HFF-Myc (cell line): Measurements from ENCODE around the gene CCDC148.

Experiments
- DNase-seq: peaks from one replicate; pipeline ENCODE4 v3.0.0-alpha.2; 2011; ENCODE audit warnings: low read depth; ENCODE audit errors: extremely low read depth
- H3K4me3 ChIP-seq: replicated peaks from 2 replicates; pipeline ENCODE4 v1.5.1; 2011; ENCODE audit warnings: low read depth, mild to moderate bottlenecking, control low read depth, low read length
- TF ChIP-seq, protein P1 (sequence below): IDR thresholded peaks from 2 replicates; pipeline ENCODE4 v1.5.1; 2012; ENCODE audit warnings: mild to moderate bottlenecking, low read depth, low read length, control low read depth; ENCODE audit errors: missing control alignments

Gene CCDC148

GRCh38 chr2:158498749-158499136 is 42.2 kb upstream of the CCDC148 start:
- H3K4me3 ChIP-seq, result no peak overlapping the region
- TF ChIP-seq, protein P1, sequence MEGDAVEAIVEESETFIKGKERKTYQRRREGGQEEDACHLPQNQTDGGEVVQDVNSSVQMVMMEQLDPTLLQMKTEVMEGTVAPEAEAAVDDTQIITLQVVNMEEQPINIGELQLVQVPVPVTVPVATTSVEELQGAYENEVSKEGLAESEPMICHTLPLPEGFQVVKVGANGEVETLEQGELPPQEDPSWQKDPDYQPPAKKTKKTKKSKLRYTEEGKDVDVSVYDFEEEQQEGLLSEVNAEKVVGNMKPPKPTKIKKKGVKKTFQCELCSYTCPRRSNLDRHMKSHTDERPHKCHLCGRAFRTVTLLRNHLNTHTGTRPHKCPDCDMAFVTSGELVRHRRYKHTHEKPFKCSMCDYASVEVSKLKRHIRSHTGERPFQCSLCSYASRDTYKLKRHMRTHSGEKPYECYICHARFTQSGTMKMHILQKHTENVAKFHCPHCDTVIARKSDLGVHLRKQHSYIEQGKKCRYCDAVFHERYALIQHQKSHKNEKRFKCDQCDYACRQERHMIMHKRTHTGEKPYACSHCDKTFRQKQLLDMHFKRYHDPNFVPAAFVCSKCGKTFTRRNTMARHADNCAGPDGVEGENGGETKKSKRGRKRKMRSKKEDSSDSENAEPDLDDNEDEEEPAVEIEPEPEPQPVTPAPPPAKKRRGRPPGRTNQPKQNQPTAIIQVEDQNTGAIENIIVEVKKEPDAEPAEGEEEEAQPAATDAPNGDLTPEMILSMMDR, result no peak
- no peak for DNase-seq

GRCh38 chr2:158498043-158498748 is 41.6 kb upstream of the CCDC148 start:
- TF ChIP-seq, protein P1, result no peak
- H3K4me3 ChIP-seq, result no peak overlapping the region
- no peak for DNase-seq

- TF ChIP-seq, protein P1, result no peak
- H3K4me3 ChIP-seq, result no peak overlapping the region
- no peak for DNase-seq
Measured at GRCh38 chr2:158497486-158497885, 40.9 kb upstream of the CCDC148 start.

DNA sequence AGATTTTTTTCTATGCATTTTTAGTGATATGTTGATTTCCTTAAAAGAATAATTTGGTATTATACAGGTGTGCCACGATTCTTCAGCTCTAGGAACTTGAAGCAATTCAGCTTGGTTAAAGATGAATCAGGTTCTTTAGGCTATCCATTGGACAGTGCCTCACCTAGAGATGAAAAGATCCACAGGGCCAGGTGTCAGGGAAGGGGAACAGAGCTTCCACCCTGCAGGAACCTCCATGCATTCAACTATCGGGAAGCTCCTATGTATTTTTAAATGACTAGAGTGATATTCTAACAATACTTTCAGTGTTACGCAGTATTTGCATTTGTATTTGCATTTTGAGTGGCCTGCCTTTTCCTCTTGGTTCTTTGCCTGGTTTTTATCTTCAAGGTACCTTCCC is 40.4 kb upstream of the CCDC148 start:
- no peak overlapping the region for H3K4me3 ChIP-seq
- no peak for DNase-seq
- TF ChIP-seq, protein P1, result no peak

DNA sequence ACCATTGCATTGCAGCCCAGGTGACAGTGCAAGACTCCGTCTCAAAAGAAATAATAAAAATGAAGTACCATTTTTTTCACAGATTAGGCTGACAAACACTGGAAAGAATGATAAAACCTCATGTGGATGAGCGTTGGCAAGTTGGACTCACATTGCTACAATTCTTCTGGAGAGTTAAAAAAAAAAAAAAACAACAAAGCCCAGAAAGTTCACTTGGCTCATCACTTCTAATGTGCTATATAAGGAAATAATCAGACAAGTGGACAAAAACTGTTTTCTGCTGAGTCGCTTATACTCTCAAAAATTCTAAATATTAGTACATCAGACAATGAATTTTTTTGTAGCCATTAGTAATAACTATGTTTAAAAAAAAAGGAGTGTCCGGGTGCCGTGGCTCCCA is 38.6 kb upstream of the CCDC148 start:
- TF ChIP-seq, protein P1, result no peak
- H3K4me3 ChIP-seq, result no peak overlapping the region
- DNase-seq, result no peak

- no peak for DNase-seq
- TF ChIP-seq, protein P1, result no peak
Measured at GRCh38 chr2:158493458-158493857, 36.9 kb upstream of the CCDC148 start.

DNA sequence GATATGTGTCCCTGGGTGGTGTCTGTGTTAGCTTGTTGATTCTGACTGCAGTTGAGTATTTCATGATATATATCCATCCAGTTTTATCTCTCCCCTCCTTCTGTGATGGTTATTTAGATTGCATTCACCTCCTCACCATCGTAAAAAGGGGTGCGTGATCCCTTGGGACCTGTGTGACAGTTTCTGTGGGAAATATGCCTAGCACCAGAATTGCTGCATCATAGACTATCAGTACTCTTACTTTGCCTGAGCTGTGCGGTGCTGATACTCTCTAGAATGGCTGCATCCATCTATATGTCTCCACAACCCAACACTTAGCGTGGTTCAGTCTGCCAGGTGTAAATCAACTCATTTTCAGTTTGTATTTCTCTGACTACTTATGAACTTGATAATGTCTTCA is 34.5 kb upstream of the CCDC148 start:
- no peak for DNase-seq
- TF ChIP-seq, protein P1, result no peak
- no peak overlapping the region for H3K4me3 ChIP-seq

More at GRCh38 chr2:158493458-158493857, 36.9 kb upstream of the CCDC148 start:
- H3K4me3 ChIP-seq, result no peak overlapping the region
